HCT116 (cell line): ENCODE data around the gene KHK. TPM values are rescaled to one million over a fixed set of nuclear protein-coding genes. Genes with fewer than 3 reads are reported as not detected.
A peak's percentile ranks its signal among the peaks of the same experiment; 100 is the strongest.

Source experiments
- ATAC-seq: fragments of 200-7000 bp; cut with Tn5 transposase; 2 replicates; pipeline ENCODE4 v1.9.1; 2020; ENCODE audit warnings: mild to moderate bottlenecking, moderate library complexity
- BruUV-seq: library from RNA; stranded (reverse); fragments of 400-500 nt; replicated peaks from 2 replicates; lab custom pipeline; 2021; lab: Mats Ljungman, UMichigan
- CTCF ChIA-PET: fragments of 300-600 bp; sonication (Branson Sonifier 250); formaldehyde crosslinking; loops from one replicate; lab custom pipeline; 2021; ENCODE audit warnings: antibody characterized with exemption; lab: Charles Lee
- POLR2A ChIA-PET: fragments of 300-600, 350-600 bp; sonication (Branson Sonifier 250); formaldehyde crosslinking; loops from one replicate; lab custom pipeline; 2021; ENCODE audit warnings: antibody characterized with exemption; lab: Charles Lee
- RAD21 ChIA-PET, 2 experiments: fragments of 300-600 bp; sonication (Branson Sonifier 250); formaldehyde crosslinking; loops; one replicate each; lab custom pipeline; 2023; ENCODE audit warnings: low total read pairs in 2 of 2; ENCODE audit not compliant: uncharacterized antibody in 2 of 2, unreplicated experiment in 2 of 2, low non-redundant PET in 1 of 2; lab: Charles Lee
- DNase-seq: peaks from one replicate; pipeline ENCODE4 v3.0.0-alpha.2; 2010; ENCODE audit warnings: low read depth, low spot score
- H2AFZ ChIP-seq: fragments of 200-600 bp; shearing (Covaris generic), sonication (generic); 2 replicates; pipeline ENCODE4 v1.6.1; 2017; ENCODE audit warnings: low read depth, mixed run types, mixed read lengths, antibody characterized with exemption, low read length; ENCODE audit not compliant: poor library complexity, severe bottlenecking
- H3K27ac ChIP-seq: 2 replicates; pipeline ENCODE4 v1.5.1; 2012; ENCODE audit warnings: low read depth, low read length
- H3K27me3 ChIP-seq: fragments of 200-600 bp; sonication (generic); 2 replicates; pipeline ENCODE4 v1.6.1; 2016; ENCODE audit warnings: mixed run types, low read length, mixed read lengths; ENCODE audit not compliant: insufficient read depth
- H3K36me3 ChIP-seq, 2 experiments: fragments of 200-500 bp in 1 of 2; fragments of 200-600 bp in 1 of 2; sonication (Bioruptor generic) in 1 of 2; sonication (generic) in 1 of 2; 2 replicates each; pipeline versions ENCODE4 v1.5.1 to v1.6.1; 2014 to 2016; ENCODE audit warnings: low read length in 2 of 2, inconsistent platforms in 1 of 2, mixed read lengths in 1 of 2, mixed run types in 1 of 2; ENCODE audit not compliant: insufficient read depth in 2 of 2, control insufficient read depth in 1 of 2
- H3K4me1 ChIP-seq, 2 experiments: fragments of 200-600 bp in 1 of 2; sonication (generic) in 1 of 2; 2 replicates each; pipeline versions ENCODE4 v1.5.1 to v1.6.1; 2012 to 2017; ENCODE audit warnings: low read length in 2 of 2, inconsistent platforms in 1 of 2, mild to moderate bottlenecking in 1 of 2, mixed read lengths in 1 of 2, mixed run types in 1 of 2, moderate library complexity in 1 of 2; ENCODE audit not compliant: insufficient read depth in 2 of 2, control insufficient read depth in 1 of 2
- H3K4me2 ChIP-seq: fragments of 200-600 bp; sonication (generic); 2 replicates; pipeline ENCODE4 v1.6.1; 2017; ENCODE audit warnings: mixed run types, low read length, mixed read lengths
- H3K4me3 ChIP-seq, 2 experiments: fragments of 200-600 bp in 1 of 2; sonication (generic) in 1 of 2; replicated peaks in 1 of 2; 2 replicates each; pipeline ENCODE4 v1.5.1; 2011 to 2016; ENCODE audit warnings: low read length in 2 of 2, control low read depth in 1 of 2, low read depth in 1 of 2, mild to moderate bottlenecking in 1 of 2, mixed read lengths in 1 of 2, mixed run types in 1 of 2
- H3K79me2 ChIP-seq: fragments of 200-600 bp; sonication (generic); 2 replicates; pipeline ENCODE4 v1.6.1; 2017; ENCODE audit warnings: mild to moderate bottlenecking, mixed run types, low read length, moderate library complexity, mixed read lengths; ENCODE audit not compliant: insufficient read depth
- H3K9ac ChIP-seq: fragments of 200-600 bp; sonication (generic); 2 replicates; pipeline ENCODE4 v1.6.1; 2016; ENCODE audit warnings: low read length, mixed read lengths
- H3K9me2 ChIP-seq: fragments of 200-600 bp; sonication (generic), shearing (Covaris generic); 2 replicates; pipeline ENCODE4 v1.6.1; 2017; ENCODE audit warnings: mixed run types, mild to moderate bottlenecking, moderate library complexity; ENCODE audit not compliant: insufficient read depth
- H3K9me3 ChIP-seq, 2 experiments: fragments of 200-500 bp in 1 of 2; fragments of 200-600 bp in 1 of 2; sonication (Bioruptor generic) in 1 of 2; sonication (generic) in 1 of 2; 2 replicates each; pipeline ENCODE4 v1.6.1; 2014 to 2017; ENCODE audit warnings: low read length in 2 of 2, mixed read lengths in 2 of 2, inconsistent platforms in 1 of 2, low read depth in 1 of 2, mild to moderate bottlenecking in 1 of 2, mixed run types in 1 of 2, moderate library complexity in 1 of 2; ENCODE audit not compliant: control insufficient read depth in 1 of 2, insufficient read depth in 1 of 2
- H4K20me1 ChIP-seq: fragments of 200-600 bp; sonication (generic), shearing (Covaris generic); 2 replicates; pipeline ENCODE4 v1.6.1; 2017; ENCODE audit warnings: mixed run types, mild to moderate bottlenecking, moderate library complexity; ENCODE audit not compliant: insufficient read depth
- CBX3 ChIP-seq: IDR thresholded peaks from 2 replicates; pipeline ENCODE4 v1.6.1; 2012; ENCODE audit warnings: low read depth
- FOSL1 ChIP-seq: IDR thresholded peaks from 2 replicates; pipeline ENCODE4 v1.6.1; 2012; ENCODE audit warnings: low read depth
- POLR2A ChIP-seq: IDR thresholded peaks from 2 replicates; pipeline ENCODE4 v1.7.0; 2011; ENCODE audit warnings: borderline replicate concordance; ENCODE audit not compliant: insufficient read depth, insufficient read length; ENCODE audit errors: extremely low read depth
- POLR2AphosphoS5 ChIP-seq: IDR thresholded peaks from 2 replicates; pipeline ENCODE4 v1.6.1; 2011; ENCODE audit warnings: mild to moderate bottlenecking, low read depth, low read length, moderate library complexity
- SRF ChIP-seq: IDR thresholded peaks from 2 replicates; pipeline ENCODE4 v1.6.1; 2012; ENCODE audit warnings: low read depth
- TCF7L2 ChIP-seq: IDR thresholded peaks from 2 replicates; pipeline ENCODE4 v1.7.0; 2011; ENCODE audit warnings: borderline replicate concordance, inconsistent platforms; ENCODE audit not compliant: insufficient read depth, insufficient read length; ENCODE audit errors: extremely low read depth
- YY1 ChIP-seq: IDR thresholded peaks from 2 replicates; pipeline ENCODE4 v1.6.1; 2011; ENCODE audit warnings: low read length, low read depth, moderate library complexity, mild to moderate bottlenecking; ENCODE audit not compliant: insufficient replicate concordance; ENCODE audit errors: extremely low read depth
- ZNF274 ChIP-seq: fragments of 200-500 bp; sonication (Bioruptor generic); IDR thresholded peaks from 2 replicates; pipeline ENCODE4 v1.6.1; 2014; ENCODE audit warnings: mild to moderate bottlenecking, low read depth, low read length, inconsistent platforms
- intact Hi-C: fragments of 100-400 bp; cut with micrococcal nuclease; formaldehyde crosslinking; loops from 2 replicates; pipeline ENCODE4 v1.10.0; 2022
- total RNA-seq: library from RNA; stranded (reverse); gene quantifications from one replicate; pipeline ENCODE4 v1.2.1, GENCODE V29; 2021; ENCODE audit not compliant: unreplicated experiment
- TF ChIP-seq, protein P1 (sequence below): IDR thresholded peaks from 2 replicates; pipeline ENCODE4 v1.6.1; 2012; ENCODE audit warnings: low read depth

The KHK gene
- total RNA-seq, 1 experiment from 2014 or later, result 6.7 TPM

GRCh38 chr2:27042159-27042661 lies 44.4 kb upstream of the KHK start:
- ChIA-PET RAD21 (no interaction called here), CTCF (no interaction called here), POLR2A (no interaction called here)
- Histone ChIP-seq H3K9me2 (no peaks in the 10 kb centered on the region), H3K9ac (no peak overlapping the region), H3K4me1 (no peaks in the 10 kb centered on the region), H2AFZ (no peak overlapping the region), H3K79me2 (no peaks in the 10 kb centered on the region), H3K4me3 (no peak overlapping the region), H3K9me3 (no peaks in the 10 kb centered on the region), H3K27me3 (no peaks in the 10 kb centered on the region), H4K20me1 (peaks cover 5% of the 10 kb centered on the region; the same call in 1 of the 2 replicates), H3K36me3 (peaks cover 20 to 28% of the 10 kb centered on the region in 2 experiments; a peak in 3 of 4 replicates), H3K27ac (no peak overlapping the region), H3K4me2 (no peak overlapping the region)
- TSS peak; percentile 4 for BruUV-seq
- DNase-seq (no peak), ATAC-seq (no peak)
- intact Hi-C loops, result no loop called here
- TF ChIP-seq POLR2A (no peak), TCF7L2 (no peak)

GRCh38 chr2:27042985-27043634 lies 43.5 kb upstream of the KHK start:
- intact Hi-C loops, result no loop called here
- Histone ChIP-seq H3K9me2 (no peaks in the 10 kb centered on the region), H3K27me3 (no peaks in the 10 kb centered on the region), H3K9me3 (no peaks in the 10 kb centered on the region), H4K20me1 (peaks cover 5% of the 10 kb centered on the region; the same call in 1 of the 2 replicates), H3K4me2 (no peak overlapping the region), H3K27ac (no peak overlapping the region), H2AFZ (no peak overlapping the region), H3K9ac (no peak overlapping the region), H3K4me1 (no peaks in the 10 kb centered on the region), H3K79me2 (no peaks in the 10 kb centered on the region), H3K36me3 (peaks cover 15 to 19% of the 10 kb centered on the region in 2 experiments; a peak in 3 of 4 replicates), H3K4me3 (no peak overlapping the region)
- ChIA-PET POLR2A (interaction anchor here (0.6 kb wide), 1 partner anchor 32 kb away, joined by 3 read pairs; no protein-coding TSS in a partner anchor), RAD21 (no interaction called here), CTCF (no interaction called here)
- no peak for ATAC-seq
- no peak for TF ChIP-seq ZNF274
- TF ChIP-seq, protein P1, sequence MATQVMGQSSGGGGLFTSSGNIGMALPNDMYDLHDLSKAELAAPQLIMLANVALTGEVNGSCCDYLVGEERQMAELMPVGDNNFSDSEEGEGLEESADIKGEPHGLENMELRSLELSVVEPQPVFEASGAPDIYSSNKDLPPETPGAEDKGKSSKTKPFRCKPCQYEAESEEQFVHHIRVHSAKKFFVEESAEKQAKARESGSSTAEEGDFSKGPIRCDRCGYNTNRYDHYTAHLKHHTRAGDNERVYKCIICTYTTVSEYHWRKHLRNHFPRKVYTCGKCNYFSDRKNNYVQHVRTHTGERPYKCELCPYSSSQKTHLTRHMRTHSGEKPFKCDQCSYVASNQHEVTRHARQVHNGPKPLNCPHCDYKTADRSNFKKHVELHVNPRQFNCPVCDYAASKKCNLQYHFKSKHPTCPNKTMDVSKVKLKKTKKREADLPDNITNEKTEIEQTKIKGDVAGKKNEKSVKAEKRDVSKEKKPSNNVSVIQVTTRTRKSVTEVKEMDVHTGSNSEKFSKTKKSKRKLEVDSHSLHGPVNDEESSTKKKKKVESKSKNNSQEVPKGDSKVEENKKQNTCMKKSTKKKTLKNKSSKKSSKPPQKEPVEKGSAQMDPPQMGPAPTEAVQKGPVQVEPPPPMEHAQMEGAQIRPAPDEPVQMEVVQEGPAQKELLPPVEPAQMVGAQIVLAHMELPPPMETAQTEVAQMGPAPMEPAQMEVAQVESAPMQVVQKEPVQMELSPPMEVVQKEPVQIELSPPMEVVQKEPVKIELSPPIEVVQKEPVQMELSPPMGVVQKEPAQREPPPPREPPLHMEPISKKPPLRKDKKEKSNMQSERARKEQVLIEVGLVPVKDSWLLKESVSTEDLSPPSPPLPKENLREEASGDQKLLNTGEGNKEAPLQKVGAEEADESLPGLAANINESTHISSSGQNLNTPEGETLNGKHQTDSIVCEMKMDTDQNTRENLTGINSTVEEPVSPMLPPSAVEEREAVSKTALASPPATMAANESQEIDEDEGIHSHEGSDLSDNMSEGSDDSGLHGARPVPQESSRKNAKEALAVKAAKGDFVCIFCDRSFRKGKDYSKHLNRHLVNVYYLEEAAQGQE, result no peak
- no peak for TF ChIP-seq SRF
- no peak for TF ChIP-seq POLR2A
- no peak for TF ChIP-seq FOSL1
- no peak for TF ChIP-seq POLR2AphosphoS5
- TF ChIP-seq YY1, result no peak
- no peak for TF ChIP-seq CBX3
- BruUV-seq, result no TSS peak
- DNase-seq, result no peak
